DMS79 treated with DMSO at 0.1 percent for 48 hours (cell line): ENCODE results near the gene CNGA1.
"Not testable (repeated sequence)": the region's sequence is repeated elsewhere in the genome, so short reads cannot be mapped to it uniquely, and the experiment has no call there.

Experiments
- DNase-seq: peaks from one replicate; lab custom pipeline; 2025; lab: John Stamatoyannopoulos, UW

Gene CNGA1

GRCh38 chr4:48030470-48030869 lies 14.0 kb upstream of the CNGA1 start:
- no peak for DNase-seq

DNA sequence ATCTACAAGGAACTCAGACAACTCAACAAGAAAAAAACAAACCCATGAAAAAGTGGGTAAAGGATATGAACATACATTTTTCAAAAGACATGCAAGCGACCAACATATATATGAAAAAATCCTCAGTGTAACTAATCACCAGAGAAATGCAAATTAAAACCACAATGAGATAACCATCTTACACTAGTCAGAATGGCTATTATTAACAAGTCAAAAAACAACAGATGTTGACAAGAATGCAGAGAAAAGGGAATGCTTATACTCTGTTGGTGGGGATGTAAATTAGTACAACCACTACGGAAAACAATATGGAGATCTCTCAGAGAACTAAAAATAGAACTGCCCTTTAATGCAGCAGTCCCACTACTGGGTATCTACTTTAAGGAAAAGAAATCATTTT lies 12.2 kb upstream of the CNGA1 start:
- no peak for DNase-seq

DNA sequence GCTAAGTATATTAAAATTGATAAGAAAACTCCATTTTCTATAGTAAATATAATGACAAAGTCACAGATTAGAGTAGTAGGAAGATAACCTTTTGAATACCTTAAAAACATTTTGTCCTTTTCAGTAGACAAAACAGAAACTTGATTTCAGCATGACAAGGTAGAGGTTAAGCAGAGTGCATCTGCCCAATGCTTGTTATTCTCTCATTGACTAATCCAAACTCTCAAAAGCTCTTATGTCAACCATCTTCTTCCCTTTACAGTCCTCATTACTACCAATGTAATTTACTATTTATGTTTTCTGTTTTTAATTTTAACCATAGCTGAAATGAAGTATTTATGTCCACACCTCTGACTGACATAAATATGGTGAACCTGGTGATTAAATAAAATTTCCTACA lies 11.2 kb upstream of the CNGA1 start:
- no peak for DNase-seq

- DNase-seq: no peak
These were observed 8.5 kb upstream of the CNGA1 start for GRCh38 chr4:48025005-48025404.

DNA sequence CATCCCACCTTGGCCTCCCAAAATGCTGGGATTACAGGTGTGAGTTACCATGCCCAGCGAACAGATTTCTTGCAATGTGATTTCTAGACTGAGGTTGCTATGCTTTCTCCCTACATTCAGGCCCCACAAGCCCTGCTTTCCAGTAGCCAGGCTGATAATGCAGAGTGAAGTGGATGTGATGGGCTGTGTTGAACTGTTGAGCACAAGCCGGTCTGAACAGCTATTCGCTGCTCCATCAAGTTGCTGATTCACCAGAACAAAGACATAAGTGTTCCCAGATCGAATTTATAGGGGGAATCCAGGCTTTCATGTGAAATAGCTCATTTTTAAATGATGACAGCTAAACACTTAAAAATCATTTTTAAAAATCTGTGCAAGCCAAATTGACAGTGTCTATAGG lies 8.0 kb upstream of the CNGA1 start:
- no peak for DNase-seq

GRCh38 chr4:48022192-48022799 lies 5.8 kb upstream of the CNGA1 start:
- DNase-seq: no peak

DNA sequence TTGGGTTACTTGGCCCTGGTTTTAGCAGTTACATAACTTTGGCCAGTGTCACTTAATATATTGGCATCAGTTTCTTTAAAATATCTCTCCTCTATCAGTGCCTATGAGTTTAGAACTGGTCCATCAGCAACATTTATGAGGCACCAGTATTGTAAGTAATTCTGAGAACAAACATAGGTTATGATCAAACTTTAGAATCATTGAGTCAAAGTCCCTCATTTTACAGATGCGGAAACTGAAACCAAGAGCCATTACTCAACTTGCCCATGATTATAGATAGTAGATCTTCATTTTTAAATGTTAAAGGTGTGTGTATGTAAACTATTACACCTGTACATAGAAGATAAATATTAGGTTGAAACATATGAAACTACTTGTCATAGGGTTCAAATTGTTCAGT lies 4.6 kb upstream of the CNGA1 start:
- no peak for DNase-seq

DNA sequence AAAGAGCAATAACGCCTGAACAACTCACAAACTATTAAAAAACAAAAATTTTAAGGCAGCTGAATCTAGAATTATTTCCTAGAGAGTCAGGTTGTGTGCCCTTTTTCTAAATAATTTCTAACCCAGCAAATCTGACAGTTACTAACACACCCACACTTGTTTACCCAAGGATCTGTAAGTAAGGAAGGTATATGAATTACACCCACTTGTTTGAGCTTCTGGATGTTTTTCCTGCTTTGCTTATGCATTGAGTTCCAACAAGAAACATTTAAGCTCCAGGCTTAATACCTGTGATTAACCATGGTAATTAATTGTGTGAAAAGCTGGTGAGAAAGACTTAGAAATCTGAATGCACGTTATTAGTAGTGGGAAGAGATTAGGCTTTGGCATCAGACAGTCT lies 1.6 kb upstream of the CNGA1 start:
- DNase-seq: no peak

GRCh38 chr4:48017108-48017571 lies 659 bp upstream of the CNGA1 start:
- no peak for DNase-seq

DNA sequence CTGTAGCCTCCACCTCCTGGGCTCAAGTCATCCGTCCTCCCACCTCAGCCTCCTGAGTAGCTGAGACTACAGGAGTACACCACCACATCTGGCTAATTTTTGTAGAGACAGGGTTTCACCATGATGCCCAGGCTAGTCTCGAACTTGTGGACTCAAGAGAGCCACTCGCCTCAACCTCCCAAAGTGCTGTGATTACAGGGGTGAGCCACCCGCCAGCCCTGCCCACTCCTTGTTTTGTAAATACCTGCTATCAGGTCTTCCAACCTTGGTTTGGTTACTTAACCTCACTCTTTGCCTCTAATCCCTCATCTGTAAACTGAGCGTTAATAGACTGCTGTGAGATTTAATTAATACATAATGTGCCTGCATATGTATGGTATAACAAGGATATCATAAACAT lies 803 bp downstream of the CNGA1 start:
- no peak for DNase-seq

DNA sequence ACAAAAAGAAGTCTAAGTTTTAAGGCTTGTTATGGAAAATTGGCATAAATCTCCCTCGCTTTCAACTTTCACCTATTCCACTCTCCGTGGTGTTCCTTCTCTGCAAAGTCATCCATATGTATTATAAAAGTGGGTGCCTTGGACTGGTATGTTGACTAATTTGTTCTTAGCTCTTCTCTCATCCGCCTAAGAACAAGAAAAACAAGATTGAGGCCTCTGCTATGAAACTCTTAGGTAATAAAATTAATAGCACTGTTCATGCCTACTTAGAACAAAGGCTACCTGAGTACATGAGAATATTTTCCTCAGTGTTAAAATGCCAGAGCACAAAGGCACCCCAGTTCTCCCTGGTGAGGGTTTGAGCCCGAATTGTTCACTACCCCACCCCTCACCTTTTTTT lies 1.3 kb downstream of the CNGA1 start:
- no peak for DNase-seq

DNA sequence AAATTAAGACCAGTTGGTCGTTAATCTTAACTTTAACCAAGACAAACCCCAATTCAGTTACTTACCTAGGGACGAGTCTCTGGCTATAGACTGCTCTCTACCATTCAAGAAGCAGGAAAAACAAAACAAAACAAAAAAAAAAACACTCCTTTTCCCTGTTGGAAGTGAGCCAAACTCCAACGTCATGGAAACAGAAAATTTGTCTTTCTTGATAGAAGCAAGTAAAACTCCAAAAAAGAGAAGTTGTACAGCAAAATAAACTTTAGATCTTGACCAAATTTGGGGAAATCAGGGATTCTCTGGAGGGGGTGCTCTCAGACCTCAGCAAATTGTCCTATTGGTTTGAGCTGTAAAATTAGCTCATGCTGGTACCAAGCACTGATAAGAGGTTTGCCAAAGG lies 3.7 kb downstream of the CNGA1 start:
- no peak for DNase-seq

- DNase-seq: no peak
These were observed 4.8 kb downstream of the CNGA1 start for GRCh38 chr4:48011722-48012121.

- not testable (repeated sequence) for DNase-seq
These were observed 5.6 kb downstream of the CNGA1 start for GRCh38 chr4:48010906-48011305.

DNA sequence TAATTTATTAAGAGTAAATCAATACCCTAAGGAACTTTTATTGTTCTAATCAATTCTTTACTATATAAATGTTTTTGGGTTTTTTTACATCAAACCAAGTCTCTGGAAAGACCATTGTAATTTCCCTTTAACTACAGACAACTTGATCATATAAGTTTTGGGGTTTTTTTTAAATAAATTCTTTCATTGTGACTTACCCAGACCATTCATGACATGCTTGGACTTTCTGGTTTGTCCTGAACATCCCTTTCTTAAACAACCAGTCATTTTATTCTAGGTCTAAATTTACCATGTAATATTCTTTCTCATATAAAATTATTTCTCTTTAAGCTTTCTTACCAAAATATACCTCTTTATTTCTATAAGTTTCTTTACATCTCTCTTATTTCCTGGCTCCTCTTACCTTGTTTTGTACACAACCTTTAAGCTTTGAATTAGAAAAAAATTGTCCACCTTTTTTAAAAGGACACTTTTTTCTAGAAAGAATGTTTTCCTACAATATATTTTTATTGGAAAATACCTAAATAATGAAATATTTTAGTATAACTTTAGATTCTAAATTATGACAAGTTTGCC lies 8.4 kb downstream of the CNGA1 start:
- DNase-seq: no peak

DNA sequence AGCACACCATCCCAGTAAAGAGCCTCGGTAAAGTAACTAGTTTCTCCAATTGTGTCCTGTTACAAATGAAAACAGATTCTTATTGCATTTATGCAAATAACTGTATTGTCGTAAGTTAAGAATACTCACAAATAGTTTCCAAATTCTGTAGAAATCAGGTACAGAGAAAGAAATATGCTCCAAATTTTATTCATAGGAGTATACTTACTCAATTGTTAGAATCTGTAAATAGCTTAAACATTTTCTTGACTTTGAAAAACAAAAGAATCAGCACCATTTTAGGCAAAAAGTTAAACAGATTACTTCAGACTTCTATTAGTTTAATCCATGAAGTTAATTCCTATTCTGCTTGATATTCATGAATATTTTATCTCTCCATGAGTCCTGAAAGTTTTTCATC lies 10.7 kb downstream of the CNGA1 start:
- DNase-seq: no peak

DNA sequence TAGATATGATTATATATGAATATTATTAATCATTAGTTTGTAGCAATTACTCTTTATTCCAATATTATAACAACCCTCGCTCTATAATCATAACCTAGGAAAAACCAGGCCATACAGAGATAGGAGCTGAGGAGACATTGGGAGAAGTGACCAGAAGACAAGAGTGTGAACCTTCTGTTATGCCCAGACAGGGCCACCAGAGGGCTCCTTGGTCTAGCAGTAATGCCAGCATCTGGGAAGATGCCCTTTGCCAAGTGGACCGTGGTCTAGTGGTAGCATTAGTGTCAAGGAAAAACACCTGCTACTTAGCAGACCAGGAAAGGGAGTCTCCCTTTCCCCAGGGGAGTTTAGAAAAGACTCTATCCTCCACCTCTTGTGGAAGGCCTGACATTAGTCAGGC lies 12.9 kb downstream of the CNGA1 start:
- not testable (repeated sequence) for DNase-seq

DNA sequence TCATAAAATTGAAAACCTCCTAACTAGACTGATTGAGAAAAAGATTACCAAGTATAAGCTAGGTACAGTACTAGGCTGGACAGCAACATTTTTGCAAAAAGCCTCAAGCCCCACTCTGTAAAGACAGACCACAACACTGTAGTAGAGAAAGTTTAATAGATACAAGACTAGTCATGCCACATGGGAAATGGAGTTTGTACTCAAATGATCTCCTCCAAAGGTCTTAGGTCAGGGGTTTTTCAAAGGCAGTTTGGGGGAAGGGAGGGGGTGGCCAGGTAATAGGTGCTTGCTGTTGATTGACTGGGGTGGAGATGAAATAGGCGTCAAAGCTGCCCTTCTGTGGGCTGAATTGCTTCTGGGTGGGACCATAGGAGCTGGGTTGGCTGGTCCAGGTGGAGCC lies 14.2 kb downstream of the CNGA1 start:
- no peak for DNase-seq

GRCh38 chr4:47996021-47996420 lies 20.5 kb downstream of the CNGA1 start:
- no peak for DNase-seq

- DNase-seq: not testable (repeated sequence)
These were observed 24.0 kb downstream of the CNGA1 start for GRCh38 chr4:47992475-47992874.

DNA sequence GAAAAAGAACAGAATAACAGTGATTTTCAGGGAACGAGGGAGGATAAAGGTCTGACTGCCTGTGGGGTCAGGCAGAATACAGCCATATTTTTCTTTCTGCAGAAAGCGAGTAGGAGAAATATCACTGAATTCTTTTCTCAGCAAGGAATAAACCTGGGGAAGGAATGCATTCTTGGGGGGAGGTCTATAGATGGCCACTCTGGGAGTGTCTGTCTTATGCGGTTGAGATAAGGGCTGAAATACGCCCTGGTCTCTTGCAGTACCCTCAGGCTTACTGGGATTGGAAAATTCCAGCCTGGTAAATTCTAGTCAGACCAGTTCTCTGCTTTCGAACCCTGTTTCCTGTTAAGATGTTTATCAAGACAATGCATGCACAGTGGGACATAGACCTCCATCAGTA lies 26.3 kb downstream of the CNGA1 start:
- no peak for DNase-seq

- DNase-seq: no peak
These were observed 41.9 kb downstream of the CNGA1 start for GRCh38 chr4:47974566-47974965.

DNA sequence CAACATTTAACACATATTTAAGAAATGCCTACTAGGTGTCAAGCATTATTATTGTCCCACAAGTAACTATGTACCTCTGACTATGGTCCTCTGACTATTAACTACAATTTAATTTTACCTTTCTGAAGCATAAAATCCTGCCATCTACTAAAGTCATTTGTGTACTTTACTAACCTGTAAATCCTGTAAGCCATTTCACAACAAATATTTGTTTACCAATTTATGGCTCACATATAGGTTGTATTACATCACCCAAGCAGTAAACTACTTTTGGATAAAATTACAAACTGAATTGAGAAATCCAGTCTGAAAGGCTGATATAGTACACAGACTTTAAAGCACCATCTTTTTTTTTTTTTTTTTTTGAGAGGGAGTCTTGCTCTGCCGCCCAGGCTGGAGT lies 43.8 kb downstream of the CNGA1 start:
- DNase-seq: no peak

- no peak for DNase-seq
These were observed 44.3 kb downstream of the CNGA1 start for GRCh38 chr4:47972181-47972580.
